HG03378 (cell line): ENCODE measurements around the gene CEP131.

Experiments
- ATAC-seq: cut with Tn5 transposase; IDR thresholded peaks from one replicate; pipeline ENCODE4 v1.9.1; 2021; ENCODE audit warnings: mild to moderate bottlenecking, moderate library complexity; ENCODE audit not compliant: unreplicated experiment

CEP131 gene

GRCh38 chr17:81189670-81190530, 32.9 kb downstream of the CEP131 start:
- ATAC-seq: no peak

DNA sequence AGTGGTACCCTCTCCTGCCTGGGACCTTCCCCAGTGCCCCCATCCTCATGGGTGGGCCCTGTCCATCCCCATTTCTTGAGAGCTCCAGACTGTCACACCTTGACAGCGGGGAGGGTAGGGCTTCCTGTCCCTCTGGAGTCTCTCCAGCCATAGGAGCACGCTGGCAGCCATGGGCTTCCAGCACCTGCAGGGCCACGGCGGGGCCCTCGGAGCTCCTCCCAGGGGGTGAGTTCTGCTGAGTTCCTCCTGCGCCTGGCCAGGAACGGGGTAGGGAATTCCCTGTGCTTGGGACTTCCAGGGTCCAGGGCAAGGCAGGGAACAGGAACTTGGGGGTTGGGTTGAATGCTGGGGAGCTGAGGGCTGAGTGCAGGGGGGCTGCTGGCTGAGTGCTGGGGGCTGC, 33.7 kb downstream of the CEP131 start:
- no peak for ATAC-seq

DNA sequence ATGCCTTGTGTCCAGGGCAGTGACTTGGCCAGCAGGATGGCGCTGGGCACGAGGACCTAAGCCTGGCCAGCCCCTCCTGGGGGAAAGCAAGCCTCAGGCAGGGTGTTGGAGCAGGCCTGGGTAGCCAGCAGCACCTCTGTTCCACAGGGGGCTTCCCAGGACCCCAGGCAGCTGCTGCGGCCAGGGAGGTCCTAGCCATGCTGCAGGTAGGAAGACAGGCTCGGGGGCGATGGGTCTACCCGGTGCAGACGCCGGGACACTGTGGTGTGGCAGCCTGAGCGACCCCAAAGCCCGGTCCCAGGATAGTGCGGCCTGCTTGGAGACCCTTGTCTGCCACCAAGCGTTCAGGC, 34.3 kb downstream of the CEP131 start:
- ATAC-seq: no peak

DNA sequence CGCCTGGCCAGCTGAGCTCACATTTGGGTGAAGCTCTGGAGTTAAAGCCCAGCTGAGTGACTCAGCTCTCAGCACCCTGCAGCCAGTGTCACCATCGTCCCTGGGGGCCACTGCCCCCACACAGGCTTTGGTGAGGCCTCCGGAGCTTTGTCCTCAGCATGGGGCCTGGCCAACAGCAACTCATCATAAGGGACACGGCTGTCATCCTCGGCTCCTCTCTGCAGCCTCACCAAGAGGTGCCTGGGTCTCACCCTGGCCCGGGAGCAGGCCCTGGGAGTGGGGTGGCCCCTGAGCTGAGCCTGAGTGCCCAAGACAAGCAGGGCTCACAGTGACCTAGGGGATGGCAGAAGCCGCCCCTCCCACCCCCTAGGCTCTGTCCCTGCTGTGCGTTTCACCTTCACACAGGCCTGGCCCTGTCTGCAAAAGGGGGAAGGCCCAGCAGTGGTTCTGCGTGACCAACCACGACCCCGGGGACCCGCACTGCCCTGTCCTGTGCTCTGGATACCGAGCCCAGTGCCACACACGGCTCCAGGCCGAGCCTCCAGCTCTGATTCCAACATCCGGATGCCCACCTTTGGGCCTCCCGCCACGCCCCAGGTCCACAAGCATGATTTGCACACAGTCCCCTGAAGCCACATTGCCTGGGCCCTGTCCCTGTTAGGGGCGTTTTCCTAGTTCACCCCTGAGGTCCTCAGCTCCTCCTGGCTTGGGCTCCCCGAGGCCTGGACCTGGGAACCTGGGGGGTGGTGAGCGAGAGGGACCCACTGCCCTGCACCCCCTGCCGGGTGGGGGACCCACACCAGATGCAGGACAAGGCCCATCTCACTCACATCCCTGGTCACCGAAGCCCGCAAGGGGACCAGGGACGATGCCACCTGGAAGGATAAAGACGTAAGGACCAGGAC, 34.9 kb downstream of the CEP131 start:
- no peak for ATAC-seq

- ATAC-seq: no peak
These were observed 35.6 kb downstream of the CEP131 start for GRCh38 chr17:81187120-81187519.

GRCh38 chr17:81186203-81186602, 36.6 kb downstream of the CEP131 start:
- no peak for ATAC-seq

DNA sequence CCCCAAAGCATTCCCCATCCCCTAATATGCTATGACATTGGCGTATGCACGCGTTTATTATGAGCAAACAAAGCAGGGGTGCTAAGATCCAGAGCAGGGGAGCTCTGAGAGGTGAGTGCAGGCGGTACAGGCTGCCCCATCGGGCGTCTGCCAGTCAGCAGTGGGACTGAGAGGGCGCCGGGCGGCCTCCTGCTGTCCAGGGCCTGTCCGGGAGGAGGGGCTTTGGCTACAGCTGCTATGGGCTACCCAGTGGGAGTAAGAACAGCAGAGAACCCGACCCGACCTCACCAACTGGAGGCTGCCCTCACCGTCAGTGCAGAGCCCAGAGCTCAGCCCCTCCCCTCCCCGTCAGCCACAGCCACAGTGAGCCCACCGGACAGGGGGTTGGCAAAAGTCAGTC, 38.2 kb downstream of the CEP131 start:
- ATAC-seq: no peak

GRCh38 chr17:81183807-81184206, 39.0 kb downstream of the CEP131 start:
- ATAC-seq: no peak

DNA sequence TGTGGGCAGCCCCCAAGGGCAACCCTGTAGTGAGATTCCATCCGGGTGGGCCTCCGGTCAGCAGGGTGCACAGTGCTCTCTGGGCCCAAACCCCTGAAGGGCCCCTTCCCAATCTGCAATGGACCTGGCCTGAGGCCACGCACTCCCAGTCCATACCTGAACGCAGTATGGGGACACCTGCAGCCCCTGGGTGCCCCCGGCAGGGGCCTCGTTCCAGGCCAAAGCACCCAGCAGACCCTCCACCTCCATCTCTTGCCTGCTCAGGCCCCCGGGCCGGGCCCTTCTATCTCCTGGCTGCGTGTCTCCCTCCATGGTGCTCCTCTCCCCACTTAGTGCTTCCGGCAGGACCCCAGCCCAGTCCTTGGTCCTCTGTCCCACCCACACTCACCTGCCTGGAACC, 39.4 kb downstream of the CEP131 start:
- ATAC-seq: no peak

GRCh38 chr17:81182596-81182995, 40.2 kb downstream of the CEP131 start:
- no peak for ATAC-seq

GRCh38 chr17:81181811-81182185, 41.0 kb downstream of the CEP131 start:
- no peak for ATAC-seq

GRCh38 chr17:81180836-81181810, 41.6 kb downstream of the CEP131 start:
- ATAC-seq: no peak

GRCh38 chr17:81179861-81180260, 42.9 kb downstream of the CEP131 start:
- ATAC-seq: no peak

DNA sequence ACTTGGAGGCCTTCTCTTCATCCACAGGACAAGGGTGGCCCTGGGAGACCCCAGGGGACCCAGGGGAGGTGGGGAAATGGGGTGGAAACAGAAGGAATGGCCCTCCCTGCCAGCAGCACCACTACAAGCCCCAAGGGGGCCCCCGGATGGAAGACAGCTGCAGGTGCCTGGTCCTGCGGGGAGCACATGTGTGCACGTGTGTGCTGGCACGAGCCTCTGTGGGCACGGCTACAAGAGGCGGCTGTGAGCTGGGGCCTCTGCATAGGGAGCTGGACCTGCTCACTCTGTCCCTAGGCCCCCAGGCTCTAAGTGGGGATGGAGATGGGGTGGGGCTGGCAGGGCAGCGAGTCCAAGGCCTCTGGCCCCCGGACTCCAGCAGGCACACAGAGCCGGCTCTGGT, 43.5 kb downstream of the CEP131 start:
- ATAC-seq: no peak

DNA sequence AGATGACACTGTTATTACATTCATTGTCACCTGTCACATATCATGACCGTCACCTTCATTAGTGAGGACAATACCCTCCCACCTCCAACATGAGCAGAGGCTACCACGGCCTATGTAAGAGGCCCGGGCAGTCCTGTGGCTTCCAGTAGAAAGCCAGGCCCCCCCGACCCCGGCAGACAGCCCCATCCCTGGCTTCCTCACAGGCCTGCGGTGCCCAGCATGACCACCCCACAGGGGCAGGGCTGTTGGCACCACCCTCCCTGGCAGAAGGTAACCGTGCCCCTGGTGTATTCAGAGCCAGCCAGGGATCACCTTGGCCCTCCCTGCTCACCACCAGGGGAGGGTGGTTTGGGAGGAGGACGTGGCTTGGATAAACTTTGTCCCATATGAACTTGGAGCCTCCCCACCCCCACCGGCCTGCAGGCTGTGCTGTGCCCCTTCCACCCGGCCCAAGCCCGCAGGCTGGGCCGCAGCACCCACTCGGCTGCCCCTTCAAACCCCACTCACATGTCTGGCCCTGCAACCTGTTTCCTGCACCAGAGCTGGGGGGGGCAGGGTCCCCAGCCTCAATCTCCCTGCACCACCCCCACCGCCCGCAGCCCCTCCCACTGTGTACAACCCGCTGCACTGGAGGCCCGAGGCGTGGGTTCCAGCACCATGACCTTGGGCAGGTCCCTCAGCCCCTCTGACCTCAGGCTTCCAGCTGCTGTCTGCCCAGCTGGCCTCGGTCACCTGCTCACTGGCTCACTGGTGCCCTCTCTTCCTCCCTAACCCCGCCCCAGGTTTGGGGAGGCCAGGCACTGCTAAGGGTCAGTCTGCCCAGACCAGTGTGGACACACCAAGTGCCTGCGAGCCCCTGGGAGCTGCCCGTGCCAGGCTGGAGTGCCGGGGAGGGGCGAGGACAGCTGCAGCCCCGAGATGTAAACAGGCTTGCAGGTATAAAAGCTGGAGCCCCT, 44.4 kb downstream of the CEP131 start:
- no peak for ATAC-seq

DNA sequence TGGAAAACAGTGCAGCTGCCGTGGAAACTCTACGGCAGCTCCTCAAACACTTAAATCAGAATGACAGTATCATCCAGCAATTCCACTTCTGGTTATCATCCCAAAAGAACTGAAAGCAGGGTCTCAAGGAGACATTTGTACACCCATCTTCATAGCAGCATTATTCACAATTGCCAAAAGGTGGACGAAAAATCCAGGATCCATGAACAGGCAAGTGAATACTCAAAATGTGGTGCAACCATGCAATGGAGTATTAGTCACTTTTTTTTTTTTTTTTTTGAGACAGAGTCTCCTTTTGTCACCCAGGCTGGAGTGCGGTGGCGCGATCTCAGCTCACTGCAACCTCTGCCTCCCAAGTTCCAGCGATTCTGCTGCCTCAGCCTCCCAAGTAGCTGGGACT, 46.1 kb downstream of the CEP131 start:
- ATAC-seq: no peak

DNA sequence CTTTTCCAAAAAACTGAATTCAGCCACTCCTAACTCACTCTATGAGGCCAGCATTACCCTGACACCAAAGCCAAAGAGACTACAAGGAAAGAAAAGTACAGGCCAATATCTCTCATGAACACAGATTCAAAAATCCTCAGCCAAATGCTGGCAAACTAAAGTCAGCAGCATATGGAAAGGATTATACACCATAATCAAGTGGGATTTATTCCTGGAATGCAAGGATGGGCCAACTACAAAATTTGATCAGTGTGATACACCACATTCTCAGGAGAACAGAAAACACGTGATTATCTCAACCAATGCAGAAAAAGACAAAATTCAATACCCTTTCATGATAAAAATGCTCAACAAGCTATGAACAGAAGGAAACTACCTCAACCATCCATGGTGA, 49.0 kb downstream of the CEP131 start:
- no peak for ATAC-seq

GRCh38 chr17:81173052-81173761, 49.6 kb downstream of the CEP131 start:
- ATAC-seq: no peak

GRCh38 chr17:81171941-81172340, 50.8 kb downstream of the CEP131 start:
- no peak for ATAC-seq
